Measurements from ENCODE around the gene MACF1. TPM values are rescaled to one million over a fixed set of nuclear protein-coding genes. Genes with fewer than 3 reads are reported as not detected.

The MACF1 gene
- total RNA-seq, 6 donors from 2014 or later: 359 to 1,160 (median 531) TPM

- DNase-seq: no peak
- Histone ChIP-seq H3K27ac (peak overlapping the region in 2 of 4 donors; percentile 1 to 83), H3K4me3 (no peak overlapping the region), H3K9me3 (no peaks in the 10 kb centered on the region), H3K36me3 (peaks cover 0 to 3% (median 0%) of the 10 kb centered on the region in 4 donors), H3K4me1 (peaks cover 39 to 65% (median 53%) of the 10 kb centered on the region in 4 donors), H3K27me3 (no peaks in the 10 kb centered on the region)
- WGBS, 2 donors: 75 to 80% methylated on average over 2 of the region's 2 CpGs
- no peak for ATAC-seq (ENCODE audit: low FRiP score in 2 of 2)
- TF ChIP-seq EP300 (IDR thresholded peaks at IDR 0.05): no peak
- no peak for TF ChIP-seq POLR2A (IDR thresholded peaks at IDR 0.05)
- TF ChIP-seq, protein P1, sequence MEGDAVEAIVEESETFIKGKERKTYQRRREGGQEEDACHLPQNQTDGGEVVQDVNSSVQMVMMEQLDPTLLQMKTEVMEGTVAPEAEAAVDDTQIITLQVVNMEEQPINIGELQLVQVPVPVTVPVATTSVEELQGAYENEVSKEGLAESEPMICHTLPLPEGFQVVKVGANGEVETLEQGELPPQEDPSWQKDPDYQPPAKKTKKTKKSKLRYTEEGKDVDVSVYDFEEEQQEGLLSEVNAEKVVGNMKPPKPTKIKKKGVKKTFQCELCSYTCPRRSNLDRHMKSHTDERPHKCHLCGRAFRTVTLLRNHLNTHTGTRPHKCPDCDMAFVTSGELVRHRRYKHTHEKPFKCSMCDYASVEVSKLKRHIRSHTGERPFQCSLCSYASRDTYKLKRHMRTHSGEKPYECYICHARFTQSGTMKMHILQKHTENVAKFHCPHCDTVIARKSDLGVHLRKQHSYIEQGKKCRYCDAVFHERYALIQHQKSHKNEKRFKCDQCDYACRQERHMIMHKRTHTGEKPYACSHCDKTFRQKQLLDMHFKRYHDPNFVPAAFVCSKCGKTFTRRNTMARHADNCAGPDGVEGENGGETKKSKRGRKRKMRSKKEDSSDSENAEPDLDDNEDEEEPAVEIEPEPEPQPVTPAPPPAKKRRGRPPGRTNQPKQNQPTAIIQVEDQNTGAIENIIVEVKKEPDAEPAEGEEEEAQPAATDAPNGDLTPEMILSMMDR (IDR thresholded peaks at IDR 0.05): no peak
- TF ChIP-seq POLR2AphosphoS5 (IDR thresholded peaks at IDR 0.05): no peak
Observed at GRCh38 chr1:39401106-39401505, 196.6 kb downstream of the MACF1 start.

- H3K9me3 ChIP-seq: no peaks in the 10 kb centered on the region
- WGBS, 2 donors: 81 to 83% methylated on average over 3 of the region's 3 CpGs
- no peak for DNase-seq
- no peak overlapping the region for H3K4me3 ChIP-seq
- no peaks in the 10 kb centered on the region for H3K27me3 ChIP-seq
- H3K27ac ChIP-seq: peak overlapping the region in 2 of 4 donors; percentile 29 to 37
- TF ChIP-seq POLR2AphosphoS5 (IDR thresholded peaks at IDR 0.05) (no peak), POLR2A (IDR thresholded peaks at IDR 0.05) (no peak), EP300 (IDR thresholded peaks at IDR 0.05) (no peak)
- TF ChIP-seq, protein P1 (IDR thresholded peaks at IDR 0.05): no peak
- H3K36me3 ChIP-seq: no peaks in the 10 kb centered on the region
- H3K4me1 ChIP-seq: peaks cover 34 to 63% (median 51%) of the 10 kb centered on the region in 4 donors
- no peak for ATAC-seq (ENCODE audit: low FRiP score in 2 of 2)
Observed at GRCh38 chr1:39404876-39405275, 200.4 kb downstream of the MACF1 start.

- DNase-seq (no peak), ATAC-seq (ENCODE audit: low FRiP score in 2 of 2) (no peak)
- Histone ChIP-seq H3K4me3 (no peak overlapping the region), H3K9me3 (no peaks in the 10 kb centered on the region), H3K27ac (peak overlapping the region in 1 of 4 donors; percentile 37), H3K4me1 (peaks cover 39 to 63% (median 52%) of the 10 kb centered on the region in 4 donors), H3K36me3 (no peaks in the 10 kb centered on the region), H3K27me3 (no peaks in the 10 kb centered on the region)
- TF ChIP-seq POLR2A (IDR thresholded peaks at IDR 0.05) (no peak), POLR2AphosphoS5 (IDR thresholded peaks at IDR 0.05) (no peak)
- WGBS, 2 donors: 46 to 62% methylated on average over 2 of the region's 2 CpGs
Observed at GRCh38 chr1:39405358-39405757, 200.9 kb downstream of the MACF1 start.

DNA sequence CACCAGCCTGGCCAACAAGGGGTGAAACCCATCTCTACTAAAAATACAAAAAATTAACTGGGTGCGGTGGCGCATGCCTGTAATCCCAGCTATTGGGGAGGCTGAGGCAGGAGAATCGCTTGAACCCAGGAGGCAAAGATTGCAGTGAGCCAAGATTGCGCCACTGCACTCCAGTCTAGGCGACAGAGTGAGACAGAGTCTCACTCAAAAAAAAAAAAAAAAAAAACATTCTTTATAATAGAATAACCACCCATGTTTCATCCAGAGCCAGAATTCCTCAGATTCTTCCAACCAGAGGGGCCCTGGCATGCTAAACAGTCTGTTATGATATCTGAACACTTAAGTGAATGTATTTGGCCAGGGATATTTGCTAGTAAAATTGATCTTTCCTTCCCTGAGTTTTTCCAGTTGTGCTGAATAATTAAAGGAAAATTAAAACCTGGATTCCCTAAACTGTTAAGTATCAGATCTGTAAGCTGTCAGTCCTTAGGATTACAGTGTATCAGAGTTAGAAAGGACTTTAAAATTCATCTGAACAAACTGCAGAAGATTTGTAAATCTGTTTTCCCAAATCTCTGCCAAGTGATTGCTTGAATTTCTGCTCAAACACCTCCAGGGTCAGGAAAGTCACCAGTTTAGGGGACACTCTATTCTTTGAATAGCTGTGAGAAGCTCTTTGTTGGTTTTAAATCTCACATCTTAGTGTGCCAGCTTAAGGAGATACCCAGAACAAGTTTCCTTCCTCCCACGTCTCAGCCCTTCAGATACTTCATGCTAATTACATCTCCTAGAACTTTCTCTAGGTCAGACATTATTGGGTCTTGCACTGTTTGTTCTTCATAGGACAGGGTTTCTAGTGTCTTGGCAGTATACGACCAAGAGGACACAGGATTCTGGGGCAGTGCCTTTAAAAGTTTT is 202.3 kb downstream of the MACF1 start:
- DNase-seq: no peak
- no peak overlapping the region for H3K4me3 ChIP-seq
- WGBS, 2 donors: 53 to 57% methylated on average over 7 of the region's 7 CpGs
- H3K27ac ChIP-seq: peak overlapping the region; percentile 93 to 95 (median 94)
- peaks cover 0 to 7% (median 0%) of the 10 kb centered on the region in 4 donors for H3K36me3 ChIP-seq
- H3K27me3 ChIP-seq: no peaks in the 10 kb centered on the region
- H3K9me3 ChIP-seq: no peaks in the 10 kb centered on the region
- no peak for ATAC-seq (ENCODE audit: low FRiP score in 2 of 2)
- H3K4me1 ChIP-seq: peaks cover 54 to 74% (median 64%) of the 10 kb centered on the region in 4 donors
- TF ChIP-seq EP300 (IDR thresholded peaks at IDR 0.05) (no peak), POLR2A (IDR thresholded peaks at IDR 0.05) (no peak), POLR2AphosphoS5 (IDR thresholded peaks at IDR 0.05) (no peak)
- TF ChIP-seq, protein P1 (IDR thresholded peaks at IDR 0.05): no peak

DNA sequence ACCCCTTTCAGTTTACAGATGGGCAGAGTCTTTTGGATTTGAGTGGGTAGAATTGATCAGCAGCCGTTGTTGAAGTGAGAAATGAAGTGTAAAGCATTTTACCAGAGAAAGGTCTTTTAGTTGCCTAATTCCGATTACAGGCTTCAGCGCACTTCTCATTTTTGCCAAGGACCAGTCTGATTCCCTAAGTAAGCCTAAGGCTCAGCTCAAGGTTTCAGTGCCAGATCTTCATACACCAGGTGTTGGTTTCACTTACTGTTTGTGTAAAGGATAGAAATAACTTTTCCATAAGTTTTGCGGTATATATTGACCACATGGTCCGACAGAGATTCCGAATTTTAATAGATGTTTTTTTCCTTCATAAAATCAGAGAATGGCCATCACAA is 203.0 kb downstream of the MACF1 start:
- peaks cover 0 to 12% (median 3%) of the 10 kb centered on the region in 4 donors for H3K36me3 ChIP-seq
- no peak for TF ChIP-seq EP300 (IDR thresholded peaks at IDR 0.05)
- no peaks in the 10 kb centered on the region for H3K27me3 ChIP-seq
- ATAC-seq (ENCODE audit: low FRiP score in 2 of 2) (no peak), DNase-seq (no peak)
- H3K27ac ChIP-seq: peak overlapping the region; percentile 93 to 95 (median 94)
- H3K4me3 ChIP-seq: no peak overlapping the region
- 49 to 57% methylated on average over 6 of the region's 6 CpGs for WGBS, 2 donors
- peaks cover 60 to 82% (median 71%) of the 10 kb centered on the region in 4 donors for H3K4me1 ChIP-seq
- H3K9me3 ChIP-seq: no peaks in the 10 kb centered on the region
